ENCODE results near the gene POLR1C.

The POLR1C gene

DNA sequence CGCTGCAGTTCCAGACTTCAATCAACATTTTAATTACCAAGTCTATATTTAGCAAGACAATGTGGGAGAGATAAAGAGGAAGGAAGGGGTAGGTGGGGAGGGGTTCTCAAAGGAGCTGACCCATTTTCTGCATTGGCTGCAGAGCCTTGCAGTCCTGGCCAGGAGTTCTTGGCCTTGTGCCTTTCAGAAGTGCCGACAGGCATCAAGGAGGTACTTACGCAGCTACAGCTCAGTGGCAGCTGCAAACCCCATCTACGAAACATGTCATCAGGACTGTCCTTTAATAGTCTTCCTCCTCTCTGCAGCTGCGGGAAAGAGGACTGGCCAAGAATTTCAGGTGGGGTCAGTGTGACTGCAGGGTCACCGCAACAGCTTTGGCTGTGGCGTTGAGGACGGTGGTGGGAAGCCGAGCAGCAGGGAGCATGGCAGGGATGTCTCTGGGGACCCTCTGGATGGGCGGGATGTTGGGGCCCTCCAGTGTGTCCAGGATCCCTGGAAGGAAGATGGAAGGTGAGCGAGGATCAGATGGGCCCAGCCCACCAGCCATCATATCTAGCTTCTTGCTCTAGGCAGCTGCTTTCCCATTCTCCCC lies 5.0 kb upstream of the POLR1C start:
- DNase-seq (ENCODE audit: extremely low read depth, low read depth): no peak
- TF ChIP-seq, protein P1, sequence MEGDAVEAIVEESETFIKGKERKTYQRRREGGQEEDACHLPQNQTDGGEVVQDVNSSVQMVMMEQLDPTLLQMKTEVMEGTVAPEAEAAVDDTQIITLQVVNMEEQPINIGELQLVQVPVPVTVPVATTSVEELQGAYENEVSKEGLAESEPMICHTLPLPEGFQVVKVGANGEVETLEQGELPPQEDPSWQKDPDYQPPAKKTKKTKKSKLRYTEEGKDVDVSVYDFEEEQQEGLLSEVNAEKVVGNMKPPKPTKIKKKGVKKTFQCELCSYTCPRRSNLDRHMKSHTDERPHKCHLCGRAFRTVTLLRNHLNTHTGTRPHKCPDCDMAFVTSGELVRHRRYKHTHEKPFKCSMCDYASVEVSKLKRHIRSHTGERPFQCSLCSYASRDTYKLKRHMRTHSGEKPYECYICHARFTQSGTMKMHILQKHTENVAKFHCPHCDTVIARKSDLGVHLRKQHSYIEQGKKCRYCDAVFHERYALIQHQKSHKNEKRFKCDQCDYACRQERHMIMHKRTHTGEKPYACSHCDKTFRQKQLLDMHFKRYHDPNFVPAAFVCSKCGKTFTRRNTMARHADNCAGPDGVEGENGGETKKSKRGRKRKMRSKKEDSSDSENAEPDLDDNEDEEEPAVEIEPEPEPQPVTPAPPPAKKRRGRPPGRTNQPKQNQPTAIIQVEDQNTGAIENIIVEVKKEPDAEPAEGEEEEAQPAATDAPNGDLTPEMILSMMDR (IDR thresholded peaks at IDR 0.05; ENCODE audit: low read depth, low read length): no peak

DNA sequence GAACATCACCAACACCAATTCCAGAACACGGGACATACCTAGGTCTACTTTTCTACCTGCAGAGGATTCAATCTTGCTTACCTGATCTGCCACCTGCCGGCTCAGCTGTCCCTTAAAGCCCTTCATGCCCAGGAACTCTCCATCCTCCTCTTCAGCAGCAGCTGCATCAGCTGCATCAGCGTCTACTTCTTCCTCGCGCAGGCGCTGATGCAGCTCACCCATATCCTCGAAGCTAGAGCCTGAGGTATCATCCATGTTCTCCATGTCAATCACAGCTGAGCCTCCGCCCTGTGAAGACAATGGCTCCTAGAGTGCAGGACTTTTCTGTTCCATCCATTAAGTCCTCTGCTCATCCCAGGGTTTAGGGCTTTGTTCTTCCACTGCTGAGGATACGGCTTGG lies 1.1 kb upstream of the POLR1C start:
- no peak for DNase-seq (ENCODE audit: extremely low read depth, low read depth)
- TF ChIP-seq, protein P1 (IDR thresholded peaks at IDR 0.05; ENCODE audit: low read depth, low read length): no peak

DNA sequence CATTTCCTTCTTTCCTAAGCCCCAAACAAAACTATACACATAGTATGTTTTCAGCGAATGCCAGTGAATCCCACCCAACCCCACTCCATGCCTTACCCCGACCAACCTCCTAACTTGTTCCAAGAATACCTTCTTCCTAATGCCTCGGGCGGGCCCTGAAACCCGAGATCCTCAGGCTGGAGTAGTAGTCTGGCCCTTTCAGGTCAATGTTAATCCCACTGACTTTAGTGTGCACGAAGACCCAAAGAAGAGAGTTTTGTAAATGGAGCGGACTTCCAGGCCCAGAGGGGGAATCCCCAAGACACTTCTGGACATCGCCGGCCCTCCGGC lies 557 bp upstream of the POLR1C start:
- TF ChIP-seq, protein P1 (IDR thresholded peaks at IDR 0.05; ENCODE audit: low read depth, low read length): no peak
- DNase-seq (ENCODE audit: extremely low read depth, low read depth): no peak

DNA sequence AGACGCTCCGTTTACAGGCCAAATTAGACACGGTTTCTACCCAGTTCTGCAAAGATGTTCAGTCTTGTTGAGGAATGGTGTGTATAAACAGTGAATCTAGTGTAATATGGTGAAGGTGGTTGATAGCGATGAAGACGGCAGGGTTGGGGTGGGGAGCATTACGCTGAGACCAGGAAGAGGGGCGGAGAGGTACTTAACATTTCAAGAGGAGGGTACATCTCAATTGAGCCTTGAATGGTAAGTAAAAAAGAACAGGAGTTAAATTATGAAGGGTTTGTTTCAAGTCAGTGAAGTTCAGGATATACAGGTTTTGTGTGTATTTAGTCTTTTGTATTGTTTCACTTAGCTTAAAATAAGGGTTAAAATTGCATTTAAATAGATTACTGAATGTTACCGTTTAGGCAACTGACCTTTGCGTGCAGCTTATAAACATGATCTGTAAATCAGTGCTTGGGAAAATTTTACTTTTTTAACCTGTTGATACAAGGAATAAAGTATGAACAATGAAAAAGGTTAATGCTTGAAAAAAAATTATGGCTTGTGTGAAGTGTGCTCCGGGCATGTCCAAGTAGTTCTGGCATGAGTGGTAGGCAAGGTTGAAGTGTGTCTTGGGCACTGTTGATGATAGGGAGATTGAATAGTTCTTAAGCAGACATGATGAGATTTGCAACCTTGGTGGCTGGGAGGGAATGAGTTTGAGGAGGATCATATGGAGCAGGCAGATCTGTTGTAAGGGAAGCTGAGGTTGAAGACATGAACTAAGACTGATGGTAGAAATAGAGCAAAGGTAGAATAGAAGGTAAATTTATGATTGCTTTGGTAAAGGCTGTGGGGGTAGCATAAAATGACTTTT lies 842 bp downstream of the POLR1C start:
- no peak for DNase-seq (ENCODE audit: extremely low read depth, low read depth)
- TF ChIP-seq, protein P1 (IDR thresholded peaks at IDR 0.05; ENCODE audit: low read depth, low read length): no peak

DNA sequence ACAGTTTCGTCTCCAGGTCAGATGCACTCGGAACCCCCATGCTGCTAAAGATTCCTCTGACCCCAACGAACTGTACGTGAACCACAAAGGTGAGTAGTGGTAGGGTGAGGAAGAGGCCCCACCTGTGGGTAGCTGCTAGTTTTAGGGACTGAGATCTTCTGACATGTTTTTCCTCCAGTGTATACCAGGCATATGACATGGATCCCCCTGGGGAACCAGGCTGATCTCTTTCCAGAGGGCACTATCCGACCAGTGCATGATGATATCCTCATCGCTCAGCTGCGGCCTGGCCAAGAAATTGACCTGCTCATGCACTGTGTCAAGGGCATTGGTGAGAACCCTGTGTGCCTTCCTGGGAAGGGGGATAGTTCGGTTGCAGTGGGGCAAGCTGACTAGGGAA lies 3.2 kb downstream of the POLR1C start:
- DNase-seq (ENCODE audit: extremely low read depth, low read depth): no peak
- TF ChIP-seq, protein P1 (IDR thresholded peaks at IDR 0.05; ENCODE audit: low read depth, low read length): no peak

DNA sequence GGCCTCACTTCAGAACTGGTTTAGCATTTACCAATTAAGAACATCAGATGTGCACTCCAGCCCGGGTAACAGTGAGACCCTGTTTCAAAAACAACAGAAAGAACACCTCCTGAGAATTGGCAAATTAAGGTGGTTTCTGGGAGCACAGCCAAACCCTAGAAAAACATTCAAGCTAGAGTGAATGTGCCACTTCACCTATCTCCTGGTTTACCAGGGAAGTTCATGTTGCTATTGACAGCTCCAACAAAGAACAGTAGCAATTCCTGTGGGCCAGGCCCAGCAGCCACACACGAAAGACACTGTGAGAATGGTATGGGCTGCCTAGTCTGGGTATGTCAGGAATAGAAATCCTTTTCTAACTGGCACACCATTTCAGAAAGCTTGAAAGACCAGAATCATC lies 4.9 kb downstream of the POLR1C start:
- TF ChIP-seq, protein P1 (IDR thresholded peaks at IDR 0.05; ENCODE audit: low read depth, low read length): no peak
- DNase-seq (ENCODE audit: extremely low read depth, low read depth): no peak

DNA sequence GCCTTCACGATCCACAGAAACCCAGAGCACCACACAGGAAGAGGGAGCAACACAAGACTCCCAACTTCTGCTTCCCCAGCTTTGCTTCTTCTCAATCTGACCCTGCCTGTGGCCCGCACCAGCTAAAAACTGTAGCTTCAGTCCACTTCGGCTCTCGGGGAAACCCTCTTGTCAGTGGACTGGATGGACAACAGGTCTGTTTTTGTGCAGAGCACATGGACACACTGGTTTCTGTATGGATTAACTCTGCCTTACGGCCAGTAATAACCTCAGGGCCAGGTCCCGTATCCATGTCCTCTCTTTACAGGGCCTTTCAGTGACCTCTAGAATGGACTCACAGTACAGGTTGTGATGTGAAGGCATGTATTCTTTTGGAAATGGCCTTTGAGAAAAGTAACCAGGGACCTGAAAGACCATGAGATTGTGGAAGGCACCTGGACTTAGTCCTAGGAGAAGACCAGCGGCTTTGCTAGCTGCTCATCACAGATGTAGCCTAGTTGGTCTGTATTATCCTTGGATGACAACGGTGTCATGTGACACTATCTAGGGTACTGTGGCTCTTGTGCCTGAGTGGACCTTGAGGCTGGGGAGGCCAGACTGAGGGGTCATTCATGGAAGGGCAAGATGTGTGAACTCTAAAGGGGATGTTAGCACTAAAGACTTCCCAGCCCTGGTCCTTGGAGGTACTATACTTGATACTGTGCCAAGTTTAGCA lies 5.8 kb downstream of the POLR1C start:
- no peak for DNase-seq (ENCODE audit: extremely low read depth, low read depth)
- TF ChIP-seq, protein P1 (IDR thresholded peaks at IDR 0.05; ENCODE audit: low read depth, low read length): no peak
